Kidney (tissue), 14 donors: ENCODE data around the gene CDH7. TPM values are rescaled to one million over a fixed set of nuclear protein-coding genes. Genes with fewer than 3 reads are reported as not detected.
A peak's percentile ranks its signal among the peaks of the same experiment; 100 is the strongest.

ENCODE experiments used
- DNase-seq, 5 donors: peaks; one replicate each; pipeline ENCODE4 v3.0.0-alpha.2; 2013 to 2020
- FAIRE-seq: peaks from 2 replicates; lab custom pipeline; 2012; peaks lifted over from hg19 to GRCh38; lab: Jason Lieb, UNC
- H3K27ac ChIP-seq, 2 donors: one replicate each; pipeline ENCODE4 v1.7.0; 2013; ENCODE audit warnings: low read depth in 2 of 2, low read length in 2 of 2, inconsistent platforms in 1 of 2
- H3K27me3 ChIP-seq: one replicate; pipeline ENCODE4 v1.7.1; 2013; ENCODE audit warnings: low read length, inconsistent platforms; ENCODE audit not compliant: control insufficient read depth, insufficient read depth
- H3K36me3 ChIP-seq, 3 donors: one replicate each; pipeline versions ENCODE4 v1.7.0 to v1.7.1; 2013; ENCODE audit warnings: low read length in 3 of 3, control low read depth in 1 of 3, inconsistent platforms in 1 of 3; ENCODE audit not compliant: insufficient read depth in 3 of 3, control insufficient read depth in 2 of 3
- H3K4me1 ChIP-seq, 3 donors: one replicate each; pipeline versions ENCODE4 v1.7.0 to v1.7.1; 2013; ENCODE audit warnings: low read length in 3 of 3, inconsistent platforms in 1 of 3, low read depth in 1 of 3; ENCODE audit not compliant: control insufficient read depth in 2 of 3, insufficient read depth in 2 of 3
- H3K4me3 ChIP-seq, 3 donors: one replicate each; pipeline versions ENCODE4 v1.7.0 to v1.8.1; 2013; ENCODE audit warnings: low read length in 3 of 3, control low read depth in 1 of 3, inconsistent platforms in 1 of 3
- H3K9ac ChIP-seq, 3 donors: one replicate each; pipeline versions ENCODE4 v1.7.0 to v1.7.1; 2013; ENCODE audit warnings: low read length in 3 of 3, control low read depth in 1 of 3, inconsistent platforms in 1 of 3
- H3K9me3 ChIP-seq, 3 donors: one replicate each; pipeline versions ENCODE4 v1.7.0 to v1.7.1; 2013; ENCODE audit warnings: low read length in 3 of 3, control low read depth in 1 of 3, inconsistent platforms in 1 of 3; ENCODE audit not compliant: control insufficient read depth in 2 of 3, insufficient read depth in 1 of 3
- intact Hi-C: fragments of 100-400 bp; cut with DNase I; formaldehyde crosslinking; loops from one replicate; pipeline ENCODE4 v1.11.1; 2022
- polyA plus RNA-seq: library from polyadenylated mRNA; stranded (reverse); fragments of 350-450 nt; fragmentation: Illumina TruSeq; extraction: RNeasy Lipid Tissue Mini Kit (QIAGEN cat#74804); gene quantifications from one replicate; pipeline ENCODE4 v1.2.3, GENCODE V29; 2014; ENCODE audit warnings: low read depth, low replicate concordance; ENCODE audit not compliant: insufficient read depth
- total RNA-seq: library from RNA; stranded (reverse); fragmentation: NEBNext Ultra II Directional; extraction: Animal tissue kit (Norgen Biotek cat#: 25700); gene quantifications from one replicate; pipeline ENCODE4 v1.2.1, GENCODE V29; 2021
- TF ChIP-seq, protein P1 (sequence below): IDR thresholded peaks from 3 replicates; pipeline ENCODE4 v1.5.1; 2012; ENCODE audit warnings: mild to moderate bottlenecking, moderate library complexity, borderline replicate concordance; ENCODE audit not compliant: insufficient read depth; ENCODE audit errors: extremely low read depth
- donor health status: control.
- donor health status: control.
- donor health status: control.
- donor health status: control.
- donor health status: control.
- donor health status: DM: yes; HTN: yes; CAD: no.
- donor health status: Normal renal cell carcinoma (clear cell type).

CDH7 gene
- total and polyA plus RNA-seq, 2 donors from 2014 or later = not detected

DNA sequence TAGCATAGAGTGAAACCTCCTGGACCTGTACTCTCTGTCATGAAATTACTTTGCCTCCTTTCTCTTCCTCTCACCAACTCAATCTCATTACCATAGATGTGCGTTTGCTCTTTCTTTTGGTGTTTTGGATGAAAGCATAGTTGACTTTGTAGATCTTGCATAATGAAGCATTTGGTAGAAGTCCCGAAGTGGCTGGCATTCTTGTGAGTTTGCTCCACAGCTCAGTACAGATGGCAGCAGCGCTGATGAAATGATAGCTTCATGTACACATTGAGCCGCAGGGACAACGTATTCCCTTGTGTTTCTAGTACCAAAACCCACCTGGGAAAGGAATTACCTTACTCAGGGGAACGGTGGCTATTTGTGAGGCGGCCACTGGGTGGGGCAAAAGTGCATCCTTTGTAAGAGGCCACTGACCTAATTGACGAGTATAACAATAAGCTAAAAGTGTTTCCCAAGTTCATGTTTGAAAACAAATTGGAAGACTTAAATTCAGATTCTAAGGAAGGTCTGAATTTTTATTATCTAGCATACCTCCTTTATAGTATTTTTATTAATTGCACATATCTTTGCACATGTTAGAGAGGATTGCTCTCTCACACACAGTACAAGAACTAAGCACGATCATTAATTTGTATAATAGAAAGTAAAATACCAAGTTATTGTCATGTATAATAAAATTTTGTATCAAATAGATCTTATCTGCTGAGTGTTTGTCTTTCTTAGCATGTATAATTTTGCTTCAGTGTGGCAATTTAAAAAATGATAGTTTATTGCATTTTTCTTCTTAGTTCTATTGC is 25.4 kb upstream of the CDH7 start:
- Histone ChIP-seq H3K4me3 (no peak overlapping the region), H3K9ac (no peak overlapping the region), H3K9me3 (no peaks in the 10 kb centered on the region), H3K27me3 (no peaks in the 10 kb centered on the region), H3K4me1 (no peaks in the 10 kb centered on the region), H3K27ac (no peak overlapping the region), H3K36me3 (no peaks in the 10 kb centered on the region)
- FAIRE-seq (no peak), DNase-seq (peak in 4 of 5 donors; percentile 45 to 68 (median 54))
- TF ChIP-seq, protein P1, sequence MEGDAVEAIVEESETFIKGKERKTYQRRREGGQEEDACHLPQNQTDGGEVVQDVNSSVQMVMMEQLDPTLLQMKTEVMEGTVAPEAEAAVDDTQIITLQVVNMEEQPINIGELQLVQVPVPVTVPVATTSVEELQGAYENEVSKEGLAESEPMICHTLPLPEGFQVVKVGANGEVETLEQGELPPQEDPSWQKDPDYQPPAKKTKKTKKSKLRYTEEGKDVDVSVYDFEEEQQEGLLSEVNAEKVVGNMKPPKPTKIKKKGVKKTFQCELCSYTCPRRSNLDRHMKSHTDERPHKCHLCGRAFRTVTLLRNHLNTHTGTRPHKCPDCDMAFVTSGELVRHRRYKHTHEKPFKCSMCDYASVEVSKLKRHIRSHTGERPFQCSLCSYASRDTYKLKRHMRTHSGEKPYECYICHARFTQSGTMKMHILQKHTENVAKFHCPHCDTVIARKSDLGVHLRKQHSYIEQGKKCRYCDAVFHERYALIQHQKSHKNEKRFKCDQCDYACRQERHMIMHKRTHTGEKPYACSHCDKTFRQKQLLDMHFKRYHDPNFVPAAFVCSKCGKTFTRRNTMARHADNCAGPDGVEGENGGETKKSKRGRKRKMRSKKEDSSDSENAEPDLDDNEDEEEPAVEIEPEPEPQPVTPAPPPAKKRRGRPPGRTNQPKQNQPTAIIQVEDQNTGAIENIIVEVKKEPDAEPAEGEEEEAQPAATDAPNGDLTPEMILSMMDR = no peak
- intact Hi-C loops = no loop called here

DNA sequence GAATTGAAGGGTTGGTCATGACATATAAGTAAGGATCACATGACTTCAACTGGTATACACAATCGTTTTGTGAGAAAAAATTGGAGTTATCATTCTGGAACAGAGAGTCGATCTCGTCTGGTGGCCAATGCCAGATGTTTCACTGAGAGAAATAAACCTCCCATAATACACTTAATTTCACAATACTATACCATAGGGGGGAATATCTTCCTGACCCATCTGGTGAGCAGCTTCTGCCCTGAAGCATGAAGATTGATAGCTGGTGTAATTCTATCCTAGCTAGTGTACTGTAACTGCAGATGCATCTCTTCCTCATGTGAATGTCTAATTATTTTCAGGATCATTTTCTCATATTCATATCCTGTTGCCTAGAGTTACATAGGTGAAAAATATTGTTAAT is 15.7 kb upstream of the CDH7 start:
- FAIRE-seq = no peak
- intact Hi-C loops = no loop called here
- TF ChIP-seq, protein P1 = no peak

DNA sequence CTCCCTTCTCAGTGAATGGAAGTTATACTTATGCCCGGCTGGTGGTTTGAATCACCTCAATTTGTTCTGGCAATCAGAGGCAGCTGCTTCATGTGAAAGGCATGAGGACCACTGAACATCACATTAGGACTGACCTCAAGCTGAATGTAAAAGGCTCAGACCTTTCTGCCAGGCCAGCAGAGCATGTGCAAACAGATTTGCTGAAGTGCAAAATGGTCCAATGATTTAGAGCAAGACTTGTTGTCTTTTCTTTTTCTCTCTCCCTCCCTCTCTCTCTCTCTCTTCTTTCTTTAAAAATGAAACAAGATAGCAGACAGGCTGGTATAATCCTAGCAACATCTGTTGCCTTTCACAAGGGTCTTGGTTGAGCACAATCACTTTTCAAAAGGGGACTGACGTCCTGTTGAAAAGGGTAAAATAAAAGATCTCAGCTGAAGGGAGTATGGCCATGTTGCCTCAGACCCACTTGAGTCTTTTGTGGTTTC is 13.3 kb upstream of the CDH7 start:
- Histone ChIP-seq H3K9ac (no peak overlapping the region), H3K4me1 (no peaks in the 10 kb centered on the region), H3K9me3 (no peaks in the 10 kb centered on the region), H3K27me3 (no peaks in the 10 kb centered on the region), H3K36me3 (no peaks in the 10 kb centered on the region), H3K27ac (no peak overlapping the region), H3K4me3 (no peak overlapping the region)
- intact Hi-C loops = no loop called here
- FAIRE-seq = no peak
- peak in 1 of 5 donors; percentile 30 for DNase-seq
- TF ChIP-seq, protein P1 = no peak

More for the DNA sequence above, 15.7 kb upstream of the CDH7 start:
- Histone ChIP-seq H3K4me3 (no peak overlapping the region), H3K27ac (no peak overlapping the region), H3K9me3 (no peaks in the 10 kb centered on the region), H3K9ac (no peak overlapping the region), H3K4me1 (no peaks in the 10 kb centered on the region), H3K36me3 (no peaks in the 10 kb centered on the region), H3K27me3 (no peaks in the 10 kb centered on the region)
- peak in 1 of 5 donors; percentile 15 for DNase-seq
